Superior temporal gyrus (tissue), 1 donor: ENCODE measurements around the gene S100A8.

ENCODE experiments used
- DNase-seq: peaks from one replicate; pipeline ENCODE4 v3.0.0-alpha.2; 2016; ENCODE audit errors: extremely low spot score

S100A8 gene

GRCh38 chr1:153392822-153393221 is 1.9 kb upstream of the S100A8 start:
- no peak for DNase-seq

DNA sequence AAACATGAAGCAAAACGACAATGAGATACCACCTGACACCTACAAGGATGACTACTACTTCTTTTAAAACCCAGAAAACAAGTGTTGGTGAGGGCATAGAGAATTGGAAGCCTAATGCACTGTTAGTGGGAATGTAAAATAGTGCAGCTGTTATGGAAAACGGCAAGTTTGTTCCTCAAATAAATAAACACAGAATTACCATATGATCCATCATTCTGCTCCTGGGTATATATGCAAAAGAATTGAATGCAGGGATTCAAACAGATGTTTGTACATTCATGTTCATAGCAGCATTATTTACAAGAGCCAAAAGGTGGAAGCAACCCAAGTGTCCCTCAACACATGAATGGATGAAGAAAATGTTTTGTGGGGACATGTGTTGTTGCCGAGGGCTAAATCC is 1.4 kb upstream of the S100A8 start:
- DNase-seq, result no peak

- no peak for DNase-seq
These were observed 647 bp downstream of the S100A8 start for GRCh38 chr1:153389973-153390879.

GRCh38 chr1:153389401-153389800 is 1.5 kb downstream of the S100A8 start:
- no peak for DNase-seq

GRCh38 chr1:153387785-153388184 is 3.1 kb downstream of the S100A8 start:
- DNase-seq, result no peak

GRCh38 chr1:153387001-153387400 is 3.9 kb downstream of the S100A8 start:
- DNase-seq, result no peak

DNA sequence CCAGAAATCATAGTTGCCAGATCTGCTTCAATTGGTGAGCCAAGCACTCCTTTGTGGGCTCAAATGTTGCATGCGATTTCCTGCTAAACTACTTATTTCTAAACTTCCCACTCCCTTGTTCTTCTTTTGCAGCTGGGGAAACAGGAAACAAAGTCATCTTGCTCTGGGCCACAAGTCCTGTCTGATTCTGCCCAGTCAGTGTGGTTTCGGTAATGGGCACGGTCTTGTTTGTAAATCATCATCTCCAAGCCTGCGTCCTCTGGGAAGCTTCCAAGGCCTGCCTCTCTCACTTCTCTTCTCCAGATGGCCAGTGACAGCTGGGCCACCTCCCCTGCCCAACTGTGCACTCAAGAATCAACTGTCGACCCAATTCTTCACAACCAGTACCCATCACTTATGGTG is 4.4 kb downstream of the S100A8 start:
- DNase-seq, result peak; percentile 23

- no peak for DNase-seq
These were observed 5.8 kb downstream of the S100A8 start for GRCh38 chr1:153384958-153385580.

DNA sequence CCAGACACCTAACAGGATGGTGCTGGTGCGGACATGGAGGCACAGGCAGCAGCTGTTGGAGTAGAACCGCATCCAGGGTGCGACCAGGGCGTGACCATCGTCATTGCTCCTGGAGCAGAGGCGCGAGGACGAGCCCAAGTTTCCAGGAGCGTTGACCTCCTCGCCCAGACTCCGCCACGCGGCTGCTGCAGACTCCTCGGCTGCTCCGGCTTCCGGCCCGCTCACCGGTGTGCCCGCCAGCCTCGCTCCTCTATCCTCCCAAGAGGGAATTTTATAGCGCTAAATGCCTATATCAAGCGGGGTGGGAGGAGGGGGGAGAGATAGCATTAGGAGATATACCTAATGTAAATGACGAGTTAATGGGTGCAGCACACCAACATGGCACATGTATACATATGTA is 10.2 kb downstream of the S100A8 start:
- no peak for DNase-seq

- DNase-seq, result no peak
These were observed 11.3 kb downstream of the S100A8 start for GRCh38 chr1:153379591-153379990.

GRCh38 chr1:153375511-153375910 is 15.4 kb downstream of the S100A8 start, which contains the start of gene S100A12:
TSS of gene S100A12 (minus strand) at chr1:153375621. CDS start at chr1:153374592, 1,029 bp downstream.
- DNase-seq, result no peak

DNA sequence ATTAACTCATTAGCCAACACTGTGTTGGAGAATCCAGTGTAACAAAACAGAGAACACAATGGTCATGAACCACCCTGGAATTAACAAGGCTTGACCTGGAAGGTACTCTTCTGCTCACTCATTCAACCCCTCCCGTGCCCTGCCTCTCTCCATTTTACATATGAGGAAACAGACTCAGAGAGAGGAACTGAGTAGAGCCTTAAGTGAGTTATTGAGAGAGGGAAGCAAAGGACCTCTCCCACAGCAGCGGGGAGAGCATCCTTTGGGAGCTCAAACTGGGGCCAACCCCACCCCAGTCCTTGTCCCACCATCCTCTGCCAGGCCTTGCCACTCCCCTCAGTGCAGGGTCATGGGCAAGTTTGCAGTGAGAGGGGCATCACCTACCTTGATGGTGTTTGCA is 16.8 kb downstream of the S100A8 start:
- no peak for DNase-seq

DNA sequence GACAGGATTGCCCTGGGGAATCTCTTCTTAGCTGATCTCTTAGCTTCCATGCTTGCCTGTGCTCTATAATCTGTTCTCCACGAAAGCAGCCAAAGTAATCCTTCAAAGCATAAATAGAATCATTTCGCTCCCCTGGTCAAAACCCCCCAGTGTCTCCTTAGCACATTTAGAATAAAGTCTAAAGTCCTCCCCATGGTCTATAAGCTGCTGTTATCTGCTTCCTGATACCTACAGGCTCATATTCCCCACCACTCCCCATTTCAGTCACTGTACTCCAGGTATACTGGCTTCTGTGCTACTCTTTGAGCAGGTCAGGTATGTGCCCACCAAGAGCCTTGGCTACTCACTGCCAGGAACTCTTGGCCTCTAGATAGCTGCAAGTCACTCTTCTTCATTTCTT is 18.3 kb downstream of the S100A8 start:
- DNase-seq, result no peak

DNA sequence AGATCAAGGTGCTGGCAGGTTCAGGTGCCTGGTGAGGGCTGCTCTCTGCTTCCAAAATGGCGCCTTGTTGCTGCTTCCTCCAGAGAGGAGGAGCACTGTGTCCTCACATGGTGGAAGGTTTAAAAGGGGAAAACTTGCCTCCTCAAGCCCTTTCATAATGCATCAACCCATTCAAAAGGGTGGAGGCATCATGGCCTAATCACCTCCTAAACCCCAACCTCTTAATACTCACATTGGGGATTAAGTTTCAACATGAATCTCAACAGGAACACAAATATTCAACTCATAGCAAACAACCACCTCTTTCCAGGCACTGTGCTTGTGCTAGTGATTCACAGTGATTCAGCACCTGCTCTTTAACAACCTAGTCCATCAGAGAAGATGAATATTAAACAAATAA is 19.6 kb downstream of the S100A8 start:
- DNase-seq, result no peak

- DNase-seq, result no peak
These were observed 20.7 kb downstream of the S100A8 start for GRCh38 chr1:153370146-153370545.

DNA sequence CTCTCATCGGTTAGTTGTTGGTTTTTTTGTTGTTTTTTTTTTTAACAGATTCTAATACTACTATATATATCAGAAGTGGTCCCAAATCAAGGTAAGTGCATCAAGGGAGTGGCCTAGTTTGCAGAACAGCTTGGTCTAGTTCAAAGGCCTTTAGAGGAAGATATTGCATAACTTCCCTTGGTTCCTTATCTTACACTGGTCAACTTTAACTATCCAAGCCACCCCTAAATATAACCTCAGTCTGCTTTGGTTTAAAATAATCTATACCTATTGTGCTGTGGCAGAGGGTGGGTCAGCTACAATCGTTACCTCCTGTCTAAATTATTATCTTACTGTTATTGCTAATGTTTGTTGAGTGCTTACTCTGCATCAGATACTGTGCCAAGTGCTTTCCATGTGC is 22.4 kb downstream of the S100A8 start:
- DNase-seq, result no peak

DNA sequence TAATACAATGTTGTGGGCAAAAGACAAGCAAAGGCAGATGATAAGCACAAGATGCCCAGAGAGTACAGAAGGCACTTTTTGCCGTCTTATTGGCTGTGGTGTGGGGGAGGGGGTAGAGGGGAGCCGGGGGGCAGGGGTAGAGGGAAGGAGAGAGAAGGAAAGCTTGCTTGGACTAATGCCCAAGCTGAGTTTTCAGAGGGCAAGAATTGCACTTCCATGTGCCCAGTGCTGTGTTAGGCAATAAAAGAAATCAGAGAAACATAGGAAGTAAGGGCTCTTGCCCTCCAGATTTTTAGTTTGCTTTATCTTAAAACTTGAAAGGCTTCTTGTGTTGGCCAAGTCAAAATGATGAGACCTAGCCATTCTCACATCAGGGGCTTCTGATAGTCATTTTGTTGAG is 23.8 kb downstream of the S100A8 start:
- no peak for DNase-seq

DNA sequence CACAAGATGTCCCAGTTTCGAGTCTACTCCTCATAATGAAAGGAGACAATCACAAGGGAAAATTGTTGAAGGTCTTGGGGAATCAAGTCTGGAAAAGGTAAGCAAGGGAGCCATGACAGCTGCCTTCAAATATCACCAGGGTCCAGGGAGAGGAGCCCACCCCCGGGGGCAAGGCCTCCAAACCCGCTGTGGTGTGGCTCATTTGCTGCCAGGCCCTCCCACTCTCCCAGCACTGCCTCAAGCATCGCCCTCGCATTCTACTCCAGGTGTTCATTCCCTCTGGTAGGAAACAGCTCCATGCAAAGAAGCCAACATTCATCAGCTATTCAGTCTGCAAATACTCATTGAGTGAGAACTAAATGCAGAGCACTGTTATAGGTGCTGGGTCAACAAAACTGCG is 24.6 kb downstream of the S100A8 start:
- no peak for DNase-seq

GRCh38 chr1:153365696-153366095 is 25.2 kb downstream of the S100A8 start:
- no peak for DNase-seq

DNA sequence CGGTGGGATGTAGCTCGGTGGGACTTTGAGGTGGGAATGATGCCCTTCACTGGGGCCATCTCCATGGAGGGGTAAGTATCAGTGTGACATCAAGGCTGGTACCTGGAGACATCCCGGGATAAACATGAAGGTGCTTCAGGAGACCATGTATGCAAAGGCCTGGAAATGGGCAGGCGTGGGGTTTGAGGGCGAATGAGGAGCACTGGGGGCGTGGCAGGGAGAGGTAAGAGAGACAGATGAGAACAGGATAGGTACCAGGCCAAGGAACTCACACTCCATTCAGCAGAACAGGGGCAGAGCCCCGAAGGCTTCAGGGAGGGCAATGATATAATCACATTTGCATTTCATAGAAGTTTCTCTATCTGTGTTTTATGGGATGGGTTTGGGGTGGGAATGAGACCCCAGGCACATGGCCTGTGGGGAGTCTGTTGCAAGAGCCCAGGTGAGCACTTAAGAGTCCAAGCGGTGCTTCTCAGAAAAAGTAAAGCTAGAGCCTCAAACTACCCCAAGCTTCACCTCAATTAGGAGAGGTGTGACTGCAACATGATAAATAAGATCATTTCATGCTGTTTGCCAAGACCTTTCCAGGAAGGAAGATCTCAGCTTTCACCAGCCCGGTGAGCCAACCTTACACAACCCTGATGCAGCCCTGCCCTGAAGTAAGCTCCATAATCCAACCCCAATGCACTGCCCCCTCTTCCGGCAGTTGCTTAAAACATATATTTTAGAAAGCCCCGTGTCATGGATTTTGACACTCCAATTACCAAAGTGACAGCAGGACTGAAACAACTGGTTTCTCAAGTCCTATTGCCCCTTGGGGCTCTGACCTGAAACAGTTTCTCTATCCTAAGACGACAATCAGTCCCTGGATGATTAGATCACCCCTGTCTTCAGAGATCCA is 25.9 kb downstream of the S100A8 start:
- DNase-seq, result no peak

GRCh38 chr1:153364156-153364555 is 26.7 kb downstream of the S100A8 start:
- DNase-seq, result no peak

- no peak for DNase-seq
These were observed 27.2 kb downstream of the S100A8 start for GRCh38 chr1:153363641-153364040.
